Fibroblast of villous mesenchyme (primary cell): Measurements from ENCODE around the gene GALNT14. TPM values are rescaled to one million over a fixed set of nuclear protein-coding genes. Genes with fewer than 3 reads are reported as not detected.

ENCODE experiments used
- DNase-seq: peaks from one replicate; pipeline ENCODE4 v3.0.0-alpha.2; 2010; ENCODE audit warnings: low read depth
- H3K4me3 ChIP-seq: 2 replicates; pipeline ENCODE4 v1.5.1; 2011; ENCODE audit warnings: low read depth, mild to moderate bottlenecking, low read length
- total RNA-seq: library from RNA; depleted of rRNA; stranded (reverse); fragments of >200 nt; gene quantifications from 2 replicates; pipeline ENCODE4 v1.2.3, GENCODE V29; 2012
- TF ChIP-seq, protein P1 (sequence below): IDR thresholded peaks from 2 replicates; pipeline ENCODE4 v1.5.1; 2012; ENCODE audit warnings: low read depth, mild to moderate bottlenecking, low read length; ENCODE audit not compliant: insufficient read depth

The GALNT14 gene
- total RNA-seq, 1 donor, result under 0.01 TPM

DNA sequence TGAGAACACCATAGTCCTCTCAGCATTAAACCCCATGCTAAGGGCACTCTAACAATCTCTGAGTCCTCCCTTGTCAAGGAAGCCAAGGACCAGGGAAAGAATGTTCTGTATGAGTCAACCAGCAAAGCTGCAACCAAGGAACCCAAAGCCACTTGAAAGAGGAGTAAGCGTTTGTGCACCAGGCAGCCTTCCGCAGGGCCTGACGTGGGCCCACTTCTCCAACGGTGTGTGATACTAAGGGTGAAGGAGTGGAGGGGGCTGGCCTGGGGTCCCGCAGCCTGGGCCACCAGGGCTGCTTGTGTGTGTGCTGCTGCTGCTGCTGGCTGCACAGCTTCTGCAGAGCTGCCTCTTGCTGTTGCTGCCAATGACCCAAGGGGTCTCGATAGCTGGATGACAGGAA, 30.1 kb upstream of the GALNT14 start:
- no peak overlapping the region for H3K4me3 ChIP-seq
- TF ChIP-seq, protein P1, sequence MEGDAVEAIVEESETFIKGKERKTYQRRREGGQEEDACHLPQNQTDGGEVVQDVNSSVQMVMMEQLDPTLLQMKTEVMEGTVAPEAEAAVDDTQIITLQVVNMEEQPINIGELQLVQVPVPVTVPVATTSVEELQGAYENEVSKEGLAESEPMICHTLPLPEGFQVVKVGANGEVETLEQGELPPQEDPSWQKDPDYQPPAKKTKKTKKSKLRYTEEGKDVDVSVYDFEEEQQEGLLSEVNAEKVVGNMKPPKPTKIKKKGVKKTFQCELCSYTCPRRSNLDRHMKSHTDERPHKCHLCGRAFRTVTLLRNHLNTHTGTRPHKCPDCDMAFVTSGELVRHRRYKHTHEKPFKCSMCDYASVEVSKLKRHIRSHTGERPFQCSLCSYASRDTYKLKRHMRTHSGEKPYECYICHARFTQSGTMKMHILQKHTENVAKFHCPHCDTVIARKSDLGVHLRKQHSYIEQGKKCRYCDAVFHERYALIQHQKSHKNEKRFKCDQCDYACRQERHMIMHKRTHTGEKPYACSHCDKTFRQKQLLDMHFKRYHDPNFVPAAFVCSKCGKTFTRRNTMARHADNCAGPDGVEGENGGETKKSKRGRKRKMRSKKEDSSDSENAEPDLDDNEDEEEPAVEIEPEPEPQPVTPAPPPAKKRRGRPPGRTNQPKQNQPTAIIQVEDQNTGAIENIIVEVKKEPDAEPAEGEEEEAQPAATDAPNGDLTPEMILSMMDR, result no peak
- DNase-seq, result no peak

GRCh38 chr2:31166925-31167324, 28.7 kb upstream of the GALNT14 start:
- DNase-seq, result no peak
- H3K4me3 ChIP-seq, result no peak overlapping the region
- TF ChIP-seq, protein P1, result no peak

GRCh38 chr2:31163011-31163539, 24.8 kb upstream of the GALNT14 start:
- DNase-seq, result no peak
- TF ChIP-seq, protein P1, result no peak
- H3K4me3 ChIP-seq, result no peak overlapping the region

DNA sequence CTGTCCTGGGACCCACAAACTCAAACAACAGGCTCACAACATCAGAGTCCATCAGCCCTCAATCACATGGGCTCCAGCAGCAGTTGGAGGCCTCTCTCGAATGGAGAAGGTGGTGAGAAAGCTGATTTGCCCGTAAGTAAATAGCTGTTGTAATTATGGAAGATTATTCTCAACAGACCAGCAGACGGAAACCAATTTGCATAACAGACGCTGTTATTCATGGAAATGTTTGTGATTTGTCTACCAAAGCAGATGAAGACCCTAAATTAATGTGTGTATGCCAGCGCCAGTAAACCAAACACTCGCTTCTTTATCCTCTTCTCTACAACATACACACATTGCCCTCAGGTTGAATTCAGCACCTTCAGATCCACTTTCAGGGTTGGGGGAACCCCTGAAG, 23.4 kb upstream of the GALNT14 start:
- no peak for DNase-seq
- TF ChIP-seq, protein P1, result no peak
- H3K4me3 ChIP-seq, result no peak overlapping the region

DNA sequence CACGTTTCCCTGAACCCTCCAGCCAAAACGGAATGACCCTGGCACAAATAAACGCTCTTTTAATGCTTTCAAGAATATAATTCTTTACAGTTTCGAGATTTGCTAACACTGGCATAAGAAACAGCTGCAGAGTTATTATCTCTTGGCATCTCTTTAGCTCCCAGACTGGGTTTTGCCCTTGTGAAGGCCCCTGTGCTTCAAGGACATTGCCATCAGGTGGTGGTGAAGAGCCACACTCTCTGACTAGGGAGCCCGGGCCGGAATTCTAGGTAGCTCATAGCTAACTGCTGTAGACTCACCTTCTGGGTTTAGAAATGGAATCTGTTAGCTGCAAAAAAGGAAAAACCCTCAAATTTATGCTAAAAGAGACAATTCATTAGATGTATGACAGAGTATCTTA, 13.3 kb upstream of the GALNT14 start:
- no peak for DNase-seq
- TF ChIP-seq, protein P1, result no peak
- H3K4me3 ChIP-seq, result no peak overlapping the region

DNA sequence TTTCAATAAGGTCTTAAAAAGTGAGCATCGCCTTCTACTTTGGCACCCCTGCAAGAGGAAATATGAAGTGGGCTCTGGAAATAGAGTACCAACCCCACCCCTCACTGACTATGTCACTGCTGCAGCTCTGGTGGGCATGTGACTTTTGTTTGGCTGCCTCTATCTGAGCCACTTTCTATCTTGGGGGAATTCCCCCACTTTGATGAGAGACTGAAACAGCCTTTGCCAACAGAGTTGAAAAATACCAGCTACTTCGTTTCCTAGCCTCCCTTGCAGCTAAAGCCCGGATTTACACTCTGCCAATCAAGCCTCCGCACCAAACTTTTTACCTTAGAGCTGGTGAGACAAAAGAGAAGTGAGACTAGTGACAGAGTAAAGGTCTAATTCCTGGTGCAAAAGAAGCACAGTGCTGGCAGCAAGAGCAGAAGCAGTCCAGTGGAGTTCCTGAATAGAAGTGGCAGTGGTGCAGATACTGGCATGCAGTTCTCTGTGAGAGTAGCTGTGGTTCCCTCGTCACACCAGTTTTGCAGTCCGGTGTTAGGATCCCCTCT, 12.0 kb upstream of the GALNT14 start:
- DNase-seq, result no peak
- no peak overlapping the region for H3K4me3 ChIP-seq
- TF ChIP-seq, protein P1, result no peak

- TF ChIP-seq, protein P1, result no peak
- no peak overlapping the region for H3K4me3 ChIP-seq
- DNase-seq, result no peak
These were observed 10.3 kb upstream of the GALNT14 start for GRCh38 chr2:31148514-31148913.
